Measurements from ENCODE around the gene GRID1.

DNA sequence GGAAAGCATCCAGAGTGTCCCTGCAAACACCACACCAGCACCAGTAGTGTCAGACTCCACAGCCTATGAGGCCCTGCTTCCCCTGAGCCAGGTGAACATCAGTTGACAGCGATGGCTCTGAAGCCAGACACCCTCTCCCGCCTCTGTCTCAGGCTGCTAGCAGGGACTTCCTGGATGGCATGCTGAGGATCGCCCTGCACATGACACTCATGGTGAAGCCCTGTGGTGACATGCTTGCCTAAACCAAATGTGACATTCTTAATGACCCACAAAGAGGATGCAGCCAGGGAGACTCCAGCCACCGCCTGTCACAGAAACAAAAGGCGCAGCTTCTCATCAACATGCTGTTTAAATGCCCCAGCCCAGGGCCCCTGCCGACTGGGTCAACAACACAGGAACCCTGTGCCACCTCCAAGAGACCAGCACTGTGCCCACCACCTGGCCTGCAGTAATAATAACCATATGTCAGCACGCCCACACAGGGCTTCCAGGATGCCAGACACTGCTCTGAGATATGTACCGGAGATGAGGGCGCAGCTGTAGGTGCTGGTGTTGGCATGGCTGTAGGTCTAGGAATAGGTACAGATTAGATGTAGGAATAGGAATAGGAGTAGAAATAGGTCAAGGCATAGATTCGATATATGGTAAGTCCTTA lies 81.3 kb downstream of the GRID1 start:
- TF ChIP-seq, protein P1, sequence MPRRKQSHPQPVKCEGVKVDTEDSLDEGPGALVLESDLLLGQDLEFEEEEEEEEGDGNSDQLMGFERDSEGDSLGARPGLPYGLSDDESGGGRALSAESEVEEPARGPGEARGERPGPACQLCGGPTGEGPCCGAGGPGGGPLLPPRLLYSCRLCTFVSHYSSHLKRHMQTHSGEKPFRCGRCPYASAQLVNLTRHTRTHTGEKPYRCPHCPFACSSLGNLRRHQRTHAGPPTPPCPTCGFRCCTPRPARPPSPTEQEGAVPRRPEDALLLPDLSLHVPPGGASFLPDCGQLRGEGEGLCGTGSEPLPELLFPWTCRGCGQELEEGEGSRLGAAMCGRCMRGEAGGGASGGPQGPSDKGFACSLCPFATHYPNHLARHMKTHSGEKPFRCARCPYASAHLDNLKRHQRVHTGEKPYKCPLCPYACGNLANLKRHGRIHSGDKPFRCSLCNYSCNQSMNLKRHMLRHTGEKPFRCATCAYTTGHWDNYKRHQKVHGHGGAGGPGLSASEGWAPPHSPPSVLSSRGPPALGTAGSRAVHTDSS (tag by site-specific recombination; IDR thresholded peaks at IDR 0.05), result no peak
- TF ChIP-seq, protein P2, sequence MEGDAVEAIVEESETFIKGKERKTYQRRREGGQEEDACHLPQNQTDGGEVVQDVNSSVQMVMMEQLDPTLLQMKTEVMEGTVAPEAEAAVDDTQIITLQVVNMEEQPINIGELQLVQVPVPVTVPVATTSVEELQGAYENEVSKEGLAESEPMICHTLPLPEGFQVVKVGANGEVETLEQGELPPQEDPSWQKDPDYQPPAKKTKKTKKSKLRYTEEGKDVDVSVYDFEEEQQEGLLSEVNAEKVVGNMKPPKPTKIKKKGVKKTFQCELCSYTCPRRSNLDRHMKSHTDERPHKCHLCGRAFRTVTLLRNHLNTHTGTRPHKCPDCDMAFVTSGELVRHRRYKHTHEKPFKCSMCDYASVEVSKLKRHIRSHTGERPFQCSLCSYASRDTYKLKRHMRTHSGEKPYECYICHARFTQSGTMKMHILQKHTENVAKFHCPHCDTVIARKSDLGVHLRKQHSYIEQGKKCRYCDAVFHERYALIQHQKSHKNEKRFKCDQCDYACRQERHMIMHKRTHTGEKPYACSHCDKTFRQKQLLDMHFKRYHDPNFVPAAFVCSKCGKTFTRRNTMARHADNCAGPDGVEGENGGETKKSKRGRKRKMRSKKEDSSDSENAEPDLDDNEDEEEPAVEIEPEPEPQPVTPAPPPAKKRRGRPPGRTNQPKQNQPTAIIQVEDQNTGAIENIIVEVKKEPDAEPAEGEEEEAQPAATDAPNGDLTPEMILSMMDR (tag by site-specific recombination; IDR thresholded peaks at IDR 0.05), result no peak
- TF ChIP-seq, protein P3, sequence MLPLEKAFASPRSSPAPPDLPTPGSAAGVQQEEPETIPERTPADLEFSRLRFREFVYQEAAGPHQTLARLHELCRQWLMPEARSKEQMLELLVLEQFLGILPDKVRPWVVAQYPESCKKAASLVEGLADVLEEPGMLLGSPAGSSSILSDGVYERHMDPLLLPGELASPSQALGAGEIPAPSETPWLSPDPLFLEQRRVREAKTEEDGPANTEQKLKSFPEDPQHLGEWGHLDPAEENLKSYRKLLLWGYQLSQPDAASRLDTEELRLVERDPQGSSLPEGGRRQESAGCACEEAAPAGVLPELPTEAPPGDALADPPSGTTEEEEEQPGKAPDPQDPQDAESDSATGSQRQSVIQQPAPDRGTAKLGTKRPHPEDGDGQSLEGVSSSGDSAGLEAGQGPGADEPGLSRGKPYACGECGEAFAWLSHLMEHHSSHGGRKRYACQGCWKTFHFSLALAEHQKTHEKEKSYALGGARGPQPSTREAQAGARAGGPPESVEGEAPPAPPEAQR (tag by site-specific recombination; IDR thresholded peaks at IDR 0.05), result no peak
- no peak for TF ChIP-seq ZNF777 (tag by site-specific recombination; IDR thresholded peaks at IDR 0.05; ENCODE audit: borderline replicate concordance)
- no peak for TF ChIP-seq ZNF114 (tag by site-specific recombination; IDR thresholded peaks at IDR 0.05)
- no peak for TF ChIP-seq YY1 (tag by site-specific recombination; IDR thresholded peaks at IDR 0.05)
- TF ChIP-seq, protein P4, sequence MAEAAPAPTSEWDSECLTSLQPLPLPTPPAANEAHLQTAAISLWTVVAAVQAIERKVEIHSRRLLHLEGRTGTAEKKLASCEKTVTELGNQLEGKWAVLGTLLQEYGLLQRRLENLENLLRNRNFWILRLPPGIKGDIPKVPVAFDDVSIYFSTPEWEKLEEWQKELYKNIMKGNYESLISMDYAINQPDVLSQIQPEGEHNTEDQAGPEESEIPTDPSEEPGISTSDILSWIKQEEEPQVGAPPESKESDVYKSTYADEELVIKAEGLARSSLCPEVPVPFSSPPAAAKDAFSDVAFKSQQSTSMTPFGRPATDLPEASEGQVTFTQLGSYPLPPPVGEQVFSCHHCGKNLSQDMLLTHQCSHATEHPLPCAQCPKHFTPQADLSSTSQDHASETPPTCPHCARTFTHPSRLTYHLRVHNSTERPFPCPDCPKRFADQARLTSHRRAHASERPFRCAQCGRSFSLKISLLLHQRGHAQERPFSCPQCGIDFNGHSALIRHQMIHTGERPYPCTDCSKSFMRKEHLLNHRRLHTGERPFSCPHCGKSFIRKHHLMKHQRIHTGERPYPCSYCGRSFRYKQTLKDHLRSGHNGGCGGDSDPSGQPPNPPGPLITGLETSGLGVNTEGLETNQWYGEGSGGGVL (tag by site-specific recombination; IDR thresholded peaks at IDR 0.05), result no peak
- TF ChIP-seq ZBTB1 (tag by site-specific recombination; IDR thresholded peaks at IDR 0.05), result no peak
- no peak for TF ChIP-seq ZNF596 (tag by site-specific recombination; IDR thresholded peaks at IDR 0.05)
- no peak for TF ChIP-seq KLF10 (tag by site-specific recombination; IDR thresholded peaks at IDR 0.05)
- TF ChIP-seq ZNF555 (tag by site-specific recombination; conservative IDR thresholded peaks at IDR 0.05), result no peak
- no peak for TF ChIP-seq ZNF146 (tag by site-specific recombination; IDR thresholded peaks at IDR 0.05)
- no peak for TF ChIP-seq ZNF169 (tag by site-specific recombination; IDR thresholded peaks at IDR 0.05)
- TF ChIP-seq ZNF843 (tag by site-specific recombination; IDR thresholded peaks at IDR 0.05), result no peak
